Bronchial epithelial cell (primary cell): ENCODE measurements around the gene AP2A1. TPM values are rescaled to one million over a fixed set of nuclear protein-coding genes. Genes with fewer than 3 reads are reported as not detected.

Experiments used
- DNase-seq: peaks from one replicate; pipeline ENCODE4 v3.0.0-alpha.2; 2010; ENCODE audit warnings: low read depth
- FAIRE-seq: peaks from 2 replicates; lab custom pipeline; 2011; peaks lifted over from hg19 to GRCh38; lab: Jason Lieb, UNC
- H3K27me3 ChIP-seq: 2 replicates; pipeline ENCODE4 v1.5.1; 2011; ENCODE audit warnings: low read length; ENCODE audit not compliant: control insufficient read depth, insufficient read depth
- H3K36me3 ChIP-seq: 2 replicates; pipeline ENCODE4 v1.5.1; 2011; ENCODE audit warnings: low read length; ENCODE audit not compliant: control insufficient read depth, insufficient read depth
- H3K4me3 ChIP-seq: 2 replicates; pipeline ENCODE4 v1.5.1; 2011; ENCODE audit warnings: mild to moderate bottlenecking, low read depth, low read length, control low read depth
- CTCF ChIP-seq: IDR thresholded peaks from 2 replicates; pipeline ENCODE4 v1.5.1; 2011; ENCODE audit warnings: mild to moderate bottlenecking, moderate library complexity, low read length, control low read depth, inconsistent platforms; ENCODE audit not compliant: insufficient read depth, severe bottlenecking
- total RNA-seq: library from RNA; depleted of rRNA; stranded (reverse); fragments of >200 nt; gene quantifications from 2 replicates; pipeline ENCODE4 v1.2.1, GENCODE V29; 2014

The AP2A1 gene
- total RNA-seq, 1 donor from 2014 or later, result 25.5 TPM

GRCh38 chr19:49849433-49850220 lies 82.8 kb downstream of the AP2A1 start:
- Histone ChIP-seq H3K36me3 (peaks cover 3% of the 10 kb centered on the region), H3K27me3 (no peaks in the 10 kb centered on the region), H3K4me3 (no peak overlapping the region)
- no peak for FAIRE-seq
- DNase-seq, result no peak
- no peak for TF ChIP-seq CTCF

- Histone ChIP-seq H3K4me3 (peak overlapping the region; percentile 89), H3K27me3 (no peaks in the 10 kb centered on the region), H3K36me3 (peaks cover 8% of the 10 kb centered on the region)
- FAIRE-seq, result no peak
- no peak for TF ChIP-seq CTCF
- DNase-seq, result no peak
Measured at GRCh38 chr19:49850221-49850486, 83.4 kb downstream of the AP2A1 start.

- DNase-seq (peak; percentile 73), FAIRE-seq (no peak)
- Histone ChIP-seq H3K27me3 (no peaks in the 10 kb centered on the region), H3K4me3 (peak within 1 kb of the TSS; percentile 89), H3K36me3 (peaks cover 8% of the 10 kb centered on the region)
- no peak for TF ChIP-seq CTCF
Measured at GRCh38 chr19:49850487-49851342, 83.9 kb downstream of the AP2A1 start, which contains the start of gene PTOV1. PTOV1 (plus strand) TSS chr19:49851159.

- no peaks in the 10 kb centered on the region for H3K27me3 ChIP-seq
- DNase-seq, result no peak
- peaks cover 8% of the 10 kb centered on the region for H3K36me3 ChIP-seq
- TF ChIP-seq CTCF, result no peak
- FAIRE-seq, result no peak
- peak overlapping the region; percentile 89 for H3K4me3 ChIP-seq
Measured at GRCh38 chr19:49851456-49852259, 84.9 kb downstream of the AP2A1 start.

GRCh38 chr19:49852631-49853126 lies 85.9 kb downstream of the AP2A1 start:
- FAIRE-seq, result no peak
- no peak overlapping the region for H3K4me3 ChIP-seq
- DNase-seq, result no peak

More at GRCh38 chr19:49852631-49853126, 85.9 kb downstream of the AP2A1 start:
- TF ChIP-seq CTCF, result no peak
- Histone ChIP-seq H3K36me3 (peaks cover 10% of the 10 kb centered on the region), H3K27me3 (no peaks in the 10 kb centered on the region)
